Activated CD8-positive, alpha-beta memory T cell treated with anti-CD3 and anti-CD28 coated beads, Interleukin-2, amount 50 U/mL, for 1 hour (primary cell): ENCODE results near the gene CKMT1A.
"Not testable (repeated sequence)": the region's sequence is repeated elsewhere in the genome, so short reads cannot be mapped to it uniquely, and the experiment has no call there.

Source experiments
- DNase-seq: peaks from one replicate; pipeline ENCODE4 v3.0.0-alpha.2; 2020; ENCODE audit errors: extremely low read depth

CKMT1A gene

GRCh38 chr15:43693148-43694022 is at the start of gene CKMT1A:
CKMT1A (plus strand) TSS chr15:43693859; CDS start chr15:43694051, 192 bp downstream.
- DNase-seq: not testable (repeated sequence)

- no peak for DNase-seq
Observed at GRCh38 chr15:43648649-43649429, 44.8 kb upstream of the CKMT1A start, which contains the start of gene CATSPER2. CATSPER2 (minus strand) TSS chr15:43648844; CDS start chr15:43648061, 783 bp downstream.

GRCh38 chr15:43649430-43649926 is 44.2 kb upstream of the CKMT1A start:
- DNase-seq: not testable (repeated sequence)

- DNase-seq: not testable (repeated sequence)
Observed at GRCh38 chr15:43659727-43660126, 33.9 kb upstream of the CKMT1A start.

- not testable (repeated sequence) for DNase-seq
Observed at GRCh38 chr15:43662293-43662692, 31.4 kb upstream of the CKMT1A start.

GRCh38 chr15:43663333-43663732 is 30.3 kb upstream of the CKMT1A start:
- DNase-seq: not testable (repeated sequence)

GRCh38 chr15:43666177-43666576 is 27.5 kb upstream of the CKMT1A start:
- DNase-seq: not testable (repeated sequence)

- DNase-seq: not testable (repeated sequence)
Observed at GRCh38 chr15:43674175-43674574, 19.5 kb upstream of the CKMT1A start.

- not testable (repeated sequence) for DNase-seq
Observed at GRCh38 chr15:43689604-43690301, 3.9 kb upstream of the CKMT1A start.

GRCh38 chr15:43692679-43693078 is 980 bp upstream of the CKMT1A start:
- DNase-seq: not testable (repeated sequence)

GRCh38 chr15:43702174-43702573 is 8.5 kb downstream of the CKMT1A start:
- no peak for DNase-seq

- no peak for DNase-seq
Observed at GRCh38 chr15:43702701-43703424, 9.2 kb downstream of the CKMT1A start.

- not testable (repeated sequence) for DNase-seq
Observed at GRCh38 chr15:43710431-43711131, 16.9 kb downstream of the CKMT1A start.

GRCh38 chr15:43723151-43723550 is 29.5 kb downstream of the CKMT1A start:
- no peak for DNase-seq

- DNase-seq: not testable (repeated sequence)
Observed at GRCh38 chr15:43726306-43726705, 32.6 kb downstream of the CKMT1A start.

GRCh38 chr15:43728053-43728725 is 34.5 kb downstream of the CKMT1A start:
- DNase-seq: not testable (repeated sequence)

GRCh38 chr15:43735416-43735815 is 41.8 kb downstream of the CKMT1A start:
- DNase-seq: no peak

GRCh38 chr15:43746245-43746902 is 52.7 kb downstream of the CKMT1A start, which contains the start of gene PDIA3:
PDIA3 (plus strand) TSS chr15:43746438; CDS start chr15:43746540, 102 bp downstream.
- peak; percentile 45 for DNase-seq

- not testable (repeated sequence) for DNase-seq
Observed at GRCh38 chr15:43746903-43747309, 53.2 kb downstream of the CKMT1A start.
